ENCODE data around the gene ELOA2.
"Not testable (repeated sequence)": the region's sequence is repeated elsewhere in the genome, so short reads cannot be mapped to it uniquely, and the experiment has no call there.

ELOA2 gene, protein sequence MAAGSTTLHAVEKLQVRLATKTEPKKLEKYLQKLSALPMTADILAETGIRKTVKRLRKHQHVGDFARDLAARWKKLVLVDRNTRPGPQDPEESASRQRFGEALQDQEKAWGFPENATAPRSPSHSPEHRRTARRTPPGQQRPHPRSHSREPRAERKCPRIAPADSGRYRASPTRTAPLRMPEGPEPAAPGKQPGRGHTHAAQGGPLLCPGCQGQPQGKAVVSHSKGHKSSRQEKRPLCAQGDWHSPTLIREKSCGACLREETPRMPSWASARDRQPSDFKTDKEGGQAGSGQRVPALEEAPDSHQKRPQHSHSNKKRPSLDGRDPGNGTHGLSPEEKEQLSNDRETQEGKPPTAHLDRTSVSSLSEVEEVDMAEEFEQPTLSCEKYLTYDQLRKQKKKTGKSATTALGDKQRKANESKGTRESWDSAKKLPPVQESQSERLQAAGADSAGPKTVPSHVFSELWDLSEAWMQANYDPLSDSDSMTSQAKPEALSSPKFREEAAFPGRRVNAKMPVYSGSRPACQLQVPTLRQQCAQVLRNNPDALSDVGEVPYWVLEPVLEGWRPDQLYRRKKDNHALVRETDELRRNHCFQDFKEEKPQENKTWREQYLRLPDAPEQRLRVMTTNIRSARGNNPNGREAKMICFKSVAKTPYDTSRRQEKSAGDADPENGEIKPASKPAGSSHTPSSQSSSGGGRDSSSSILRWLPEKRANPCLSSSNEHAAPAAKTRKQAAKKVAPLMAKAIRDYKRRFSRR

DNA sequence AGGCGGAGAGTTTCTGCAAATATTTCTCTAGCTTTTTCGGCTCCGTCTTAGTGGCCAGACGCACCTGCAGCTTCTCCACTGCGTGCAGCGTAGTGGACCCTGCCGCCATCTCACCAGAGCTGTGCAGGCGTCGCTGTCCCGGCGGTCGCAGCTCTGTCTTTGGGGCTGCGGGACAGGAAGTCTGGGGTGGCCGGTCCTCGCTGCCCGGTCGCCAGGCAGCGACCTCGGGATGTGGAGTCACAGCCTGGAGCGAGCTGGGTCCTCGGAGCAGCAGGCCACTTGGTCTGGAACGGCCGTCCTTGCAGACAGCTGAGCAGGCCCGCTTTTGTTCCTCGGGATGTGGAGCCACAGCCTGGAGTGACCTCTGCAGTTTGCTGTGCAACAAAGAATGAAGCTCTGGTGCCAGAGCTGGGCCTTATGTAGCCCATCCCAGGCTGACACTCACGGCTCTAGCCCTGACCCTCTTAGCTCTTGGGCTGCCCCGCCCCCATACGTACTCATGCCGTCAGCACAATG lies at the start of gene ELOA2:
Gene ELOA2 (minus strand): TSS at position 466 of the 516 bp plus-strand sequence. CDS start 357 bp downstream, at position 109.
- DNase-seq: no peak

DNA sequence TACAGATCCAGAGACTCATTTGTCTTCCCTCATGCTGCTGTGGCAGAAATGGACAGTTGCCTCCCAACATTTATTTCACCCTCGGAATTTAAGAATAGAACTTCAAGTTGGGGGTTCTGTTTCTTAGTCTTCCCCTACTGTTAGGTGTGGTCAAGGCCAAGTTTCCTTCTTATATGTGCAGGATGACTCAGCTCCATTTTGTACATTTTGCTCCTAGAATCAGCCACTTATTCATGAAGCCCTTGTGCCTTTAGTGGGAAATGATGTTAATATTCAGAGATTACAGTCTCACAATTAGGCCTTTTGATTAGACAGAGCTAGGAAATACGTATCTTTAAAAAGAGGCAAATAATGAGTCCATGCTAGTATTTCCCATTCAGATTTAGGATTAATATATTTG lies 46.2 kb upstream of the ELOA2 start:
- no peak for DNase-seq

DNA sequence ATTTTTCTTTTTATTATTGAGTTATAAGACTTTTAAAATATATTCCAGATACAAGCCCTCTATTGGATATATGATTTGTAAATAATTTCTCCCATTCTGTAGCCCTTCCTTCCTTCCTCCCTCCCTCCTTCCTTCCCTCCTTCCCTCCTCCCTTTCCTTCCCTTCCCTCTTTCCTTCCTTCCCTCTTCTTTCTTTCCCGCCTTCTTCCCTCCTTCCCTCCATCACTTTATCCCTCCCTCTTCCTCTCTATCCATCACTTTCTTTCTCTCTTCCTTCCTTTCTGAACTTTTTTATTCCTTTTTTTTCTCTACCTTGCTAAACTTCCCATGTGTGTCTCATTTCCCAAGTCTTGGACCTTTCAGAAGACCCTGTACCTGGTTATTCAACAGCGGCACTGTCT lies 45.5 kb upstream of the ELOA2 start:
- DNase-seq: no peak

DNA sequence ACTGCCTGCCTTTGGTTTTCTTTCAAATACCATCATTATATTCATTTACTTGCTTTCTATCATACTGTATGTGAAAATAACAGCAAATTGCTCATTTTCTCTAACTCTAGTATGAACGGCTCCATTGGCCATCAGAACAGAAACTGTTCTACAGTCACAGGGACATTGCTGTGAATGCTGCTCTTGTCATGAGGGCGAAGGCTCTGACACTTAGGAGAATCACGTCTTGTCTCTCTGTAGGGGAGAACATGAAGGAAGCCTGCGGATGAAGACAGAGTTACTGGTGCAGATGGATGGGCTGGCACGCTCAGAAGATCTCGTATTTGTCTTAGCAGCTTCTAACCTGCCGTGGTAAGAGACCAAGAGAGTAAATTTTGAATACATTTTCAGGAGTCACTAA lies 41.7 kb upstream of the ELOA2 start:
- DNase-seq: no peak

DNA sequence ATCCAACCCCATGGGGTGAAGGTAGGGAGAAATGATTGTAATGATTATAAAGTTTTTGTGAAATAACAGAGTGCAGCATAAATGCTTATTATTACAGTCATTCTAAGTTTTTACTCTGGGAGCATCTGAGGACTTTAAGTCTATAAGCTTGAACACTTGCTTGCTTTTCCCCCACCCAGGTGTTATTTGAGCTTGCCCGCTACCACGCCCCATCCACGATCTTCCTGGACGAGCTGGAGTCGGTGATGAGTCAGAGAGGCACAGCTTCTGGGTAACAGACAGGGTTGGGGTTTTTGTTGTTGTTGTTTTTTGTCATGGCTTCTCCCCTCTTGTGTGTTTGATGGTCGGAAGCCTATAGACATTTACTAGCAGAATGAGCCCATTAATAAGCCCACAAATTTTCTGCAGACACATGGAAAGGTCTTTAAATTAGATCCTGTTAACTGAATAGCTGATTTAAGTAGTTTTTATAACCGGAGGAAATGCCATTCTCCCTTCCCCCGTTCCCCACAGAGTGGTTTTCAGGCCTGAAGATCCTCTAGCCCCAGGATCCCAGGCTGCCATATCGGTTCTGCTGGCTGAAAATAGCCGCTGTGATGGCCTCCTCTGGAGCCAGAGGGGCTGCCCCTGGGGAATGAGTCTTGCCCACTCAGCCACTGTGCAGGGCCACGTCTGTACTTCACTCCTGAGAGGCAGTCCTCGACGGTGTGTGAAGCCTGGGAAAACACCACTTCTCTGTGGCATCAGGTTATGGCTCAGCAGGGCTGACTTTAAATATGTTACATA lies 39.9 kb upstream of the ELOA2 start:
- DNase-seq: peak; percentile 21

DNA sequence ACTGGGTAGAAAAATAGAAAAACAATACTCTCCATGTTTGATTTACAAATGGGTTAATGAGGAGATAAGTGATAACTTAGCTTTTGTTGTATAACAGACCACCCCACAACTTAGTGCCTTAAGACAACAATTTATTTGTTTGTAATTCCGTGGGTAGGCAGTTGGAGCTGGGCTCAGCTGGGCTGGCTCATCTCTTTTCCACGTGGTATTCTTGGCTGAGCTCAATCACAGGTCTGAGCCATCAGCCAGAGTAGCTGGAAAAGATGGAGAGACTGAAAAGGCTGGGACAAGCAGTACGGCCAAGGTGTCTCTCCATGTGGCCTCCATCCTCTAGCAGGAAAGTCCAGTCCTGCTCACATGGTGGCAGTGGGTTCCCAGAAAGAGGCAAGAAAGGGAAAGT lies 32.2 kb upstream of the ELOA2 start:
- DNase-seq: no peak

DNA sequence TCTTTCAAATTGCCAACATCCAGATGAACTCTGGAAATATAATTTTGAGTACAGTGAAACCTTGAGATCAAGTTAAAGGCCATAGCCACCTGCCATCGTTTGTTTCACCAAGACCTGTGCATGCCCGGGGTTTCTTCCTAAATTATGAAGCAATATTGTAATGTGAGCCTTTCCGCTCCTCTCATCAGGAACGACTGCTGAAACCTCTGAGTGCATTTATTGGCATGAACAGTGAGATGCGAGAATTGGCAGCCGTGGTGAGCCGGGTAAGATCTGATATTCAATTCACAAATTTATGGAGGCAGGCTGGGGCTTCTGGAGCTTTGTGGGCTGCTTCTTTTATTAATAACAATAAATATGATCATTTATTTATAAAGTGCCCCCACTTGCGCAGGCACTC lies 27.7 kb upstream of the ELOA2 start:
- DNase-seq: no peak

DNA sequence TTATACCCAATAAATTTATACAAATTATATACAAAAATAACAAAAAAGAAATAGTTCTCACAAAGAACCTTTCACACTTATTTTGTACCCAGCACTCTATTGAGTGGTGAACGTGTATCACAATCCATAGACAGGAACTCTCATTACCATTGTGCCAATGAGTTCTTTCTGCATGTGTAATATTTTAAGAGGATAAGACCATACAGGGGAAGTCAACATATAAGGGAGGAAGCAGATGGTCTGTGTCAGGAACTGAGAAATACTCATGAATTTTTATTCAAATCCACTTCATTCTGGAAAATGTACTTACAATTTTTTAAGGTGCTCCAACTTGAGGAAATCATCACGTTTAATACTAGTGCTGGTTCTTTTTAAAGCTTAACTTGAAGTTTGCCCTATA lies 27.1 kb upstream of the ELOA2 start:
- no peak for DNase-seq

DNA sequence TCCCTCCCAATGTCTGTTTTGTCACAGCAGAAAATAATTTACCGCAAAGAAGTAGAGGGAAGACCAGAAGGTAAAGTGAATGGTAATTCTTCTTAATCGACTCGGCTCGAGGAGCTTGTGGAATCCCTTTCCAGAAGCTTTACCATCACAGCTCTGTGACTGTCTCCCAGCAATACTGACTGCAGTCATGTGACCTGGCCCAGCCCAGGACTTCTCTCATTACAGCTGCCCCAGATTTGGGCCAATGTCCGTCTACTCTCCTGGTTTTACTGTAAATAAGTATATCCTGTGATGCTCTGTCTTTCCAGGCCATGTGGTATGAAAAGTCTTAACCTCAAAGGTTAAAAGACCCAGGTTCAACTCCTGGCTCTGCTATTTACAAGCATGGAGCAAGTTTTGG lies 18.9 kb upstream of the ELOA2 start:
- no peak for DNase-seq

DNA sequence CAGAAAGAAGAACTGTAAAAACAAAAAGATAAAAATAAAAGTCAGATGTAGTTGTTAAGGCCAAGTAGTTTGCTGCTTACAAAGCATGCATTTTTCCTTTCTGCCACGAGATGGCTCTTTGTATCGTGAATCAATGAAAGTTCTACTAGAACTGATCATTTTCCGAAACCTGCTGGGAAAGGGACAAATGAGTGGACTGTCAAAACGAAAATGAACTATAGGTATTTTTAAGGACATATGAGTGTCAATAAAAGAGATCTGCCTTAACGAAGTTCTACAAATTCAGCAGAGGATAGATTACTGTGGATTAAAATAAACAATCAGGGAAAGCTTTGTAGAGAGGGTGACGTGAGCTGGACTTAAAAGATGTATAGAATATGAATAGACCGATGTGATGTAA lies 15.0 kb upstream of the ELOA2 start:
- DNase-seq: peak; percentile 30

DNA sequence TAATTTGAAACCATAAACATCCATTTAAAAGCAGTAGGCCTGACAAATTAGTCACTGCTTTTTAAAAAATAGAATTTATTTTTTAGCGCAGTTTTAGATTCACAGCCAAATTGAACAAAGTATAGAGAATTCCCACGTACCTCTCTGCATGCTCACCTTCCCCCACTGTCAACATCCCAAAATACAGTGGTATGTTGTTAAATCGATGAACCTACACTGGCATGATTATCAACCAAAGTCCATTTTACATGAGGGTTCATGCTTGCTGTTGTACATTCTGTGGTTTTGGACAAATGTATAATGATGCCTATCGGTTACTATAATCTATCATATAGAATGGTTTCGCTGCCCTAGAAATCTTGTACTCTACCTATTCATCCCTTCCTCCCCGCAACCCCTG lies 5.6 kb upstream of the ELOA2 start:
- DNase-seq: no peak

DNA sequence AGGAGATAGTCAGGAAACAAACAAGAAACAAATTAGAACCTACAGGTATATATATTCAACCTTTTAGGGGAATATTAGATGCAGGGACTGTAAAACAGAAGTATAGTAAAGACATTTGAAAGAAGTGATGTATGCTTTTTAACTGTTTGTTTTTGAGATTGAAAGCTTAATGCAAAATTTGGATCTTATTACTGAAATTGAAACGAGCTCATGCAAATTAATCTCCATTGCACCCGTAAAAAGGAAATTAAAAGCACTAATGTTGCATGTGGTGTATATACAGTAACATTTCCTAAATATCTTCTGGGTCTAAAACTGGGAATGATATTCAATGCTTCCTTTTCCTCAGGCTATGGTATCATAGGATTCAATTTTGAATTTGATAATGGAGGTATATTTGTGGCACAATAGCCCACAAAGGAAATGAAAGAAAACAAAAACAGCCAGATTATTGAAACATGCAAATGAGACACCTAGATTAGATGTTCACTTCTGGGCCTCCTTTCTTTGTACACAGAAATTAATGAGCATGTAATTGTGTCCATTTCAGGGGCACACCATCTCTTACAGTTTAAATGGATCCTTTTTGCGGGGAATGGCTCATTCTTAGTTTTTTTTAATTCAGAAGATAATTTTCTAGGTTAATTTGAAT lies 1.6 kb upstream of the ELOA2 start:
- DNase-seq: no peak

DNA sequence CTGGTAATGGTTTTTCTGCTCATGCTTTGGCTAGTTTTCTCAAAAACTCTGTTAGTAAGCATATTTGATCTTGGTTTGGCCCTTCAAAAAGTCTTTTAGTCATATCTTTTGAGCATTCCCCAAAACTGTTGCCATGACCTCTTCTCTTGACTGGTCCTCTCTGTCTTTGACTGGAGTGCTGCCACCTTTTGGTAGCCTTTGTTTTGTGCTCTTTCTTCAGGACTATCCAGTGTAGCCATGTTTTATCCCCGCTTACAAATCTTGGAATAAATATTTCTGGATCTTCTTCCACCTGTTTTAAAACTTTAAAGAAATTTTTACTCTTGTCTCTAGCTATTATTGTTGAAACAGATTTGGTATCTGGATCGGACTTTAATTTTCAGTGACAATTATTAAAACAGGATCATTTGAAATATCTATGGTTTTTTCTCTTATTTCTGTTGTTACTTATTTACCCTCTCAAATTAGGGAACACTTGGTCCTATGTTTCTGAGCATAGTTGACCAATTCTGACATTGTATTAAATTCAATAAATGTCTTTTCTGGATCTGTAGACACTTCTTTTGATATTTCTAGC lies 965 bp upstream of the ELOA2 start:
- DNase-seq: peak; percentile 2

DNA sequence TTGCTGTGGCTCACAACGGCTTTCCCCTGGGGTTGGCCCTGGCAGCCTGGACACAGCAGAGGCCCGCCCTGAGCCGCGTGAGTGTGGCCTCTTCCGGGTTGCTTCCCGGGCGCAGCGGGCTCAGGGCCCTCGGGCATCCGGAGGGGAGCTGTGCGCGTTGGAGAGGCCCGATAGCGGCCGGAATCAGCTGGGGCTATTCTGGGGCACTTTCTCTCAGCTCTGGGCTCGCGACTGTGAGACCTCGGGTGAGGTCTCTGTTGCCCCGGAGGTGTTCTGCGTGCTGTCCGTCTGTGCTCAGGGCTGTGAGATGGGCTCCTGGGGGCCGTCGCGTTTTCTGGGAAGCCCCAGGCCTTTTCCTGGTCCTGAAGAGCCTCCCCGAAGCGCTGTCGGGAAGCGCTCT lies 830 bp downstream of the ELOA2 start:
- DNase-seq: not testable (repeated sequence)

DNA sequence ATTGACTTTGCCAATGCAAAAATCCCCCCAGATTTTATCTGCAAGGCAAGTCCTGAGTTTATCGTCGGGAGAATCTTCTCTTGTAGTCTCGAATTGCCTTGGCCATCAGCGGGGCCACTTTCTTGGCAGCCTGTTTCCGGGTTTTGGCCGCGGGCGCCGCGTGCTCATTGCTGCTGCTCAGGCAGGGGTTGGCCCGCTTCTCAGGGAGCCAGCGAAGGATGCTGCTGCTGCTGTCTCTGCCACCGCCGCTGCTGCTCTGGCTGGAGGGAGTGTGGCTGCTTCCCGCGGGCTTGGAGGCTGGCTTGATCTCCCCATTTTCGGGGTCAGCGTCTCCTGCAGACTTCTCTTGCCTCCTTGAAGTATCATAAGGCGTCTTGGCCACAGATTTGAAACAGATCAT lies 2.5 kb downstream of the ELOA2 start:
- DNase-seq: no peak

DNA sequence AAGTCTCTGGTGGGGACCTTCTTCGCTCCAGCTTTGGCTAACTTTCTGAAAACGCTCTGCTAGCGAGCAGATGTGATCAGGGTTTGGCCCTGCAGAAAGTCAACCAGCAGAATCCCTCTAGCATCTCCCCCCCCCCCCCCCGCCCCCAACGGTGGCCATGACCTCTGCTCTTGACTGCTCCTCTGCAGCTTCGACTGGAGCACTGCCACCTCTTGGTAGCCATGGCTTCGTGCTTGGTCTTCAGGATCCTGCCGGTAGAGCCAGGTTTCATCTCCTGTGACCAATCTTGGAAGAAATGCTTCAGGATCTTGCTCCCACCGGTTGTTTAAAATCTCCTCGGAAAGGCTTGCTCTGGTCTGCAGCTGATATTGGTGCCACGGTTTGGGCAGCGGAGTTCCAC lies 4.5 kb downstream of the ELOA2 start:
- DNase-seq: not testable (repeated sequence)

DNA sequence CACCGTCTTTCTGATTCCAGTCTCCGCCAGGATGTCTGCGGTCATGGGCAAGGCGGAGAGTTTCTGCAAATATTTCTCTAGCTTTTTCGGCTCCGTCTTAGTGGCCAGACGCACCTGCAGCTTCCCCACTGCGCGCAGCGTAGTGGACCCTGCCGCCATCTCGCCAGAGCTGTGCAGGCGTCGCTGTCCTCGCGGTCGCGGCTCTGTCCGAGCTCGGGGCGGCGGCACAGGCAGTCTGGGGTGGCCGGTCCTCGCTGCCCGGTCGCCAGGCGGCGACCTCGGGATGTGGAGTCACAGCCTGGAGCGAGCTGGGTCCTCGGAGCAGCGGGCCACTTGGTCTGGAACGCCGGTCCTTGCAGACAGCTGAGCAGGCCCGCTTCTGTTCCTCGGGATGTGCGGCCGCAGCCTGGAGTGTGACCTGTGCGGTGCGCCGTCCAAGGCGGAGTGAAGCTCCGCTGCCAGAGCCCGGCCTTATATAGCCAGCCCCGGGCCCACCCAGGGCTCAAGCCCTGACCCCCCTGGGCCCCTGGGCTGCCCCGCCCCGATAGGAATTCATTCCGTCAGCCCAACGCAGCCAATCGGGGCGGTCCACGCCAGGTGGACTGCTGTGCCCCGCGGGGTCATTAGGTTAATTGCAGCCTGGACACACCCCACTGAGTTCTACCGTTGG lies 5.6 kb downstream of the ELOA2 start:
- DNase-seq: not testable (repeated sequence)

DNA sequence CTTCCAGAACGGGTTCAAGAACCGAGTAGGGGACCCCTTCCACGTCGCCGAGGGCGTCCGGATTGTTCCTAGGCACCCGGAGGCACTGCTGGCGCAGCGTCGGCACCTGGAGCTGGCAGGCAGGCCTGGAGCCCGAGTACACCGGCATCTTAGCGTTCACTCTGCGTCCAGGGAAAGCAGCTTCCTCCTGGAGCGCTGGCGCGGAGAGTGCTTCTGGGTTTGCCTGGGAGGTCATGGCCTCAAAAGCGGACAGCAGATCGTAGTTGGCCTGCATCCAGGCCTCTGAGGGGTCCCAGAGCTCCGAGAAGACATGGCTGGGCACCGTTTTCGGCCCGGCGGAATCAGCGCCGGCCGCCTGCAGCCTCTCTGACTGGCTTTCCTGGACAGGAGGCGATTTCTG lies 6.7 kb downstream of the ELOA2 start:
- not testable (repeated sequence) for DNase-seq

DNA sequence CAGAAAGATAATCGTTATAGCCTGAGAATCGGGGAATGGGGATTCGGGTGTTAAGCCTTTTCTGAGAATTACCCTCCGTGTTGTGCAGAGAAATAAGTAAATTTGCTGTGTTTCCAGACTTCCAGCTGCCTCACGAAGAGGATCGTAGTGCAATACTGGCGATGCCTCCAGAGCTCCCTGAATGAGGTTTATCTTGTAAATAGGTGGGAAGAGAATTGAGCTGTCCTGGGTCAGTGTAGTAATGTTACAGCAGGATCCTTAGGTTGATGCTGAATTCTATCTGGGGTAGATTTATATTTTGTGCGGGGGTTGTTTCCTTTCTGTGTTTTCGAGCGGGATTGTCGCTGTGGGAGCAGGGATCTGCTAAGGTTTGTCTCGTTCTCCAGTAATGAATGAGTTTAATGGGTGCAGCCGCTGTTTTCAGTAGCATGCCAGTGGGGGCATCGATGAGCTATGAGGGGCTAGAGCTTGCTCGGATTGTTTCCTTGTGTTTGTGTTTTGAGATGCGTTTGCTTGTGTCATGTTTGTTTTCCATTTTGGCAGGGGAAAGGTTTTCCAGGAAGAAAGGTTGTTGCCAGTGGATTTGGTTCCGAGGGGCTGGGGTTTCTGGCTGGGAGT lies 9.8 kb downstream of the ELOA2 start:
- not testable (repeated sequence) for DNase-seq

DNA sequence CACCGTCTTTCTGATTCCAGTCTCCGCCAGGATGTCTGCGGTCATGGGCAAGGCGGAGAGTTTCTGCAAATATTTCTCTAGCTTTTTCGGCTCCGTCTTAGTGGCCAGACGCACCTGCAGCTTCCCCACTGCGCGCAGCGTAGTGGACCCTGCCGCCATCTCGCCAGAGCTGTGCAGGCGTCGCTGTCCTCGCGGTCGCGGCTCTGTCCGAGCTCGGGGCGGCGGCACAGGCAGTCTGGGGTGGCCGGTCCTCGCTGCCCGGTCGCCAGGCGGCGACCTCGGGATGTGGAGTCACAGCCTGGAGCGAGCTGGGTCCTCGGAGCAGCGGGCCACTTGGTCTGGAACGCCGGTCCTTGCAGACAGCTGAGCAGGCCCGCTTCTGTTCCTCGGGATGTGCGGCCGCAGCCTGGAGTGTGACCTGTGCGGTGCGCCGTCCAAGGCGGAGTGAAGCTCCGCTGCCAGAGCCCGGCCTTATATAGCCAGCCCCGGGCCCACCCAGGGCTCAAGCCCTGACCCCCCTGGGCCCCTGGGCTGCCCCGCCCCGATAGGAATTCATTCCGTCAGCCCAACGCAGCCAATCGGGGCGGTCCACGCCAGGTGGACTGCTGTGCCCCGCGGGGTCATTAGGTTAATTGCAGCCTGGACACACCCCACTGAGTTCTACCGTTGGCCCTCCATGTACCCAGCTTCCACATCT lies 11.5 kb downstream of the ELOA2 start:
- not testable (repeated sequence) for DNase-seq

DNA sequence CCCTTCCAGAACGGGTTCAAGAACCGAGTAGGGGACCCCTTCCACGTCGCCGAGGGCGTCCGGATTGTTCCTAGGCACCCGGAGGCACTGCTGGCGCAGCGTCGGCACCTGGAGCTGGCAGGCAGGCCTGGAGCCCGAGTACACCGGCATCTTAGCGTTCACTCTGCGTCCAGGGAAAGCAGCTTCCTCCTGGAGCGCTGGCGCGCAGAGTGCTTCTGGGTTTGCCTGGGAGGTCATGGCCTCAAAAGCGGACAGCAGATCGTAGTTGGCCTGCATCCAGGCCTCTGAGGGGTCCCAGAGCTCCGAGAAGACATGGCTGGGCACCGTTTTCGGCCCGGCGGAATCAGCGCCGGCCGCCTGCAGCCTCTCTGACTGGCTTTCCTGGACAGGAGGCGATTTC lies 12.6 kb downstream of the ELOA2 start:
- DNase-seq: not testable (repeated sequence)
